ENCODE data around the gene PLEKHS1. TPM values are rescaled to one million over a fixed set of nuclear protein-coding genes. Genes with fewer than 3 reads are reported as not detected.
"Not testable (repeated sequence)": the region's sequence is repeated elsewhere in the genome, so short reads cannot be mapped to it uniquely, and the experiment has no call there.

Gene PLEKHS1
- total RNA-seq, 6 donors from 2014 or later: 0.14 to 36.7 (median 3.5) TPM

DNA sequence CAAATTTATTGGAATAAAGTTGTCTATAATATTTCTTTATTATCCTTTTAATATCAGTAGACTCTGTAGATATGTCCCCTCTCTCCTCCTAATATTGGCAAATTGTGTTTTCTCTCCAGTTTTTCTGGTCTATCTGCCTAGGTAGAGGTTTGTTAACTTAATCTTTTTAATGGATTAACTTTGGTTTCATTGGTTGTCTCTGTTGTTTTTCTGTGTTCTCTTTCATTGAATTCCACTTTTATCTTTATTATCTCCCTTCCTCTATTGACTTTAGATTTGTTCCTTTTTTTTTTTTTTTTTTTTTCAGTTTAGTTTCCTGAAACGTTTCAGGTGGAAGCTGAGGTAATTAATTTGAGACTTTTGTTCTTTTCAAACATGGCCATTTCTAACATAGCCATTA, 10.6 kb downstream of the PLEKHS1 start:
- Histone ChIP-seq H3K27me3 (no peaks in the 10 kb centered on the region), H3K36me3 (no peaks in the 10 kb centered on the region), H3K9me3 (peaks cover 0 to 3% (median 0%) of the 10 kb centered on the region in 4 donors), H3K27ac (no peak overlapping the region), H3K4me1 (no peaks in the 10 kb centered on the region), H3K4me3 (no peak overlapping the region)
- 12 to 27% methylated on average over 1 of the region's 1 CpG for WGBS, 2 donors
- no peak for ATAC-seq (ENCODE audit: low FRiP score in 2 of 2)
- no peak for DNase-seq
- TF ChIP-seq POLR2A (IDR thresholded peaks at IDR 0.05) (no peak), POLR2AphosphoS5 (IDR thresholded peaks at IDR 0.05) (no peak), EP300 (IDR thresholded peaks at IDR 0.05) (no peak)
- TF ChIP-seq, protein P1, sequence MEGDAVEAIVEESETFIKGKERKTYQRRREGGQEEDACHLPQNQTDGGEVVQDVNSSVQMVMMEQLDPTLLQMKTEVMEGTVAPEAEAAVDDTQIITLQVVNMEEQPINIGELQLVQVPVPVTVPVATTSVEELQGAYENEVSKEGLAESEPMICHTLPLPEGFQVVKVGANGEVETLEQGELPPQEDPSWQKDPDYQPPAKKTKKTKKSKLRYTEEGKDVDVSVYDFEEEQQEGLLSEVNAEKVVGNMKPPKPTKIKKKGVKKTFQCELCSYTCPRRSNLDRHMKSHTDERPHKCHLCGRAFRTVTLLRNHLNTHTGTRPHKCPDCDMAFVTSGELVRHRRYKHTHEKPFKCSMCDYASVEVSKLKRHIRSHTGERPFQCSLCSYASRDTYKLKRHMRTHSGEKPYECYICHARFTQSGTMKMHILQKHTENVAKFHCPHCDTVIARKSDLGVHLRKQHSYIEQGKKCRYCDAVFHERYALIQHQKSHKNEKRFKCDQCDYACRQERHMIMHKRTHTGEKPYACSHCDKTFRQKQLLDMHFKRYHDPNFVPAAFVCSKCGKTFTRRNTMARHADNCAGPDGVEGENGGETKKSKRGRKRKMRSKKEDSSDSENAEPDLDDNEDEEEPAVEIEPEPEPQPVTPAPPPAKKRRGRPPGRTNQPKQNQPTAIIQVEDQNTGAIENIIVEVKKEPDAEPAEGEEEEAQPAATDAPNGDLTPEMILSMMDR (IDR thresholded peaks at IDR 0.05): no peak

DNA sequence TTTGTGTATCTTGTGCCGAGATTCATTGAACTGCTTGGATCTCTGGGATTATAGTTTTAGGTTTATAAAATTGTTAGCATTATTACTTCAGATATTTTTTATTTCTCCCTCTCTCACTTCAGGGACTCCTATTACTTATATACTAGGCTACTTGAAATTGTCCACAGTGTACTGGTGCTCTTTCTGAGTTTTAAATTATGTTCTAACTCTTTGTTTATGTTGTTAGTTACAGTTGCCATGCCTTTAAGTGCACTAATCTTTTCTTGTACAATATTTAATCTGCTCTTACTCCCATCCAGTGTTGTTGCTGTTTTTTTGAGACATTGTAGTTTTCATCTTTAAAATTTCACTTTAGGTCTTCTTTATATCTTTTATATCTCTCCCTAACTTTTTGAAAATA, 13.1 kb downstream of the PLEKHS1 start:
- Histone ChIP-seq H3K4me1 (no peaks in the 10 kb centered on the region), H3K36me3 (no peaks in the 10 kb centered on the region), H3K4me3 (no peak overlapping the region), H3K27me3 (no peaks in the 10 kb centered on the region), H3K27ac (no peak overlapping the region), H3K9me3 (peaks cover 0 to 3% (median 0%) of the 10 kb centered on the region in 4 donors)
- WGBS, 2 donors: 64 to 75% methylated on average over 1 of the region's 1 CpG
- TF ChIP-seq EP300 (IDR thresholded peaks at IDR 0.05) (no peak), POLR2AphosphoS5 (IDR thresholded peaks at IDR 0.05) (no peak), POLR2A (IDR thresholded peaks at IDR 0.05) (no peak)
- TF ChIP-seq, protein P1 (IDR thresholded peaks at IDR 0.05): no peak
- DNase-seq (no peak), ATAC-seq (ENCODE audit: low FRiP score in 2 of 2) (no peak)

DNA sequence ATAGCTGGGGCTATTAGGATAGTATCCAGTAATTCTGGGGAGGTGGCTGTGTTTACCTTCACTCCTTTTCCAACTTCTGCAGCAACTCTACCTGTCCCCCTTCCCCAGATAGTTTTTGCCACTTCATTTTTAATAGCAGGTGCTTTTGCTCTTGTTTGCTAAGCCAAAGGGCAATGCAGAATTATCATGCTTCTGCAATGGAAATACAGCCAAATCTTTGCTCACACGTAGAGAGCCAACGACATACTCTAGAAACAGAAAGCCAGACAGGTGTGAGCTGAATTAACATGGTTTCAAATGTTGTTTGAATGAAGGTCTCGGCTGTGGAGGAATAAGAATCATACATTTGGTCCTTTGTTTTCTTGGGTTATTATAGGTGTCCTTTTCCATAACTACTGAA, 14.4 kb downstream of the PLEKHS1 start:
- H3K27ac ChIP-seq: no peak overlapping the region
- no peaks in the 10 kb centered on the region for H3K36me3 ChIP-seq
- peaks cover 0 to 3% (median 0%) of the 10 kb centered on the region in 4 donors for H3K9me3 ChIP-seq
- TF ChIP-seq POLR2AphosphoS5 (IDR thresholded peaks at IDR 0.05): no peak
- TF ChIP-seq POLR2A (IDR thresholded peaks at IDR 0.05): no peak
- no peak for TF ChIP-seq EP300 (IDR thresholded peaks at IDR 0.05)
- TF ChIP-seq, protein P1 (IDR thresholded peaks at IDR 0.05): no peak
- WGBS, 2 donors: 60 to 63% methylated on average over 3 of the region's 3 CpGs
- no peak for DNase-seq
- no peaks in the 10 kb centered on the region for H3K27me3 ChIP-seq
- no peaks in the 10 kb centered on the region for H3K4me1 ChIP-seq
- ATAC-seq (ENCODE audit: low FRiP score in 2 of 2): no peak
- no peak overlapping the region for H3K4me3 ChIP-seq

DNA sequence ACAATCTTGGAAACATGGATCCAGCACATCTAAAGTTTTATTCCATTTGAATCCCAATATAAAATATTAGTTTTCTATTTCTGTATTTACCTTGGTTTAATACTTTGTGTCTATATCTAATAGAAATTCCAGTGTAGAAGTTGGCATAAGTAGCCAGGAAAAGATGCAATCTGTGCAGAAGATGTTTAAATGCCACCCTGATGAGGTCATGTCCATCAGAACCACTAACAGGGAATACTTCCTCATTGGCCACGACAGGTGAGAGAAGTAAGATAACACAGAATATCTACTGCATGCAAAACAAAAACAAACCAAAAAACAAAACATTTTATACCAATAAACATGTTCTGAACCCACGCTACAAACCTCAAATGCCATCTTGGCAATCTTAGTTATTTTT, 15.7 kb downstream of the PLEKHS1 start:
- DNase-seq (no peak), ATAC-seq (ENCODE audit: low FRiP score in 2 of 2) (no peak)
- no peak for TF ChIP-seq POLR2A (IDR thresholded peaks at IDR 0.05)
- no peak for TF ChIP-seq POLR2AphosphoS5 (IDR thresholded peaks at IDR 0.05)
- no peak for TF ChIP-seq EP300 (IDR thresholded peaks at IDR 0.05)
- TF ChIP-seq, protein P1 (IDR thresholded peaks at IDR 0.05): no peak
- Histone ChIP-seq H3K4me1 (no peaks in the 10 kb centered on the region), H3K9me3 (peaks cover 0 to 3% (median 0%) of the 10 kb centered on the region in 4 donors), H3K4me3 (no peak overlapping the region), H3K27me3 (no peaks in the 10 kb centered on the region), H3K36me3 (no peaks in the 10 kb centered on the region), H3K27ac (no peak overlapping the region)
- WGBS, 2 donors: 61 to 71% methylated on average over 2 of the region's 2 CpGs

DNA sequence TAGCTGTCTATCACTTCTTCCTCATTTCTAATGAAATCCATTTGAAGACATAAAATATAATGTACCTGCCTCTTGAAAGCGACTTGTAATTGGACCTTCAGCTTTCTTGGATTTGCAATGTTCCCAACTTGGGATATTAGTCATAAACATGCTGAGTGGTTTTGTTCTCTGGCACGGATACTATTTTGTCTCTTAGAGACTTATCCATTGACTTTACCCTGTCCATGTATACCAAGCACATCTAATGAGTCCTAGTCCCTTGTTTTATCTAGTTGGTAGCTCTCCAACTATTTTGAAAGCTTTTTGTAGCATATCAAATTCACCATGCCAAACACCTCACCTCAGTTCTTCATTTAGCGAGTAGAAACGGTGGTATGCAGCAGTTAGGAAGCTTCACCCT, 18.9 kb downstream of the PLEKHS1 start:
- DNase-seq (no peak), ATAC-seq (ENCODE audit: low FRiP score in 2 of 2) (no peak)
- TF ChIP-seq EP300 (IDR thresholded peaks at IDR 0.05) (no peak), POLR2AphosphoS5 (IDR thresholded peaks at IDR 0.05) (no peak), POLR2A (IDR thresholded peaks at IDR 0.05) (no peak)
- TF ChIP-seq, protein P1 (IDR thresholded peaks at IDR 0.05): no peak
- Histone ChIP-seq H3K4me3 (no peak overlapping the region), H3K27me3 (no peaks in the 10 kb centered on the region), H3K27ac (no peak overlapping the region), H3K9me3 (no peaks in the 10 kb centered on the region), H3K4me1 (no peaks in the 10 kb centered on the region), H3K36me3 (no peaks in the 10 kb centered on the region)
- WGBS, 2 donors: 72 to 76% methylated on average over 4 of the region's 4 CpGs

DNA sequence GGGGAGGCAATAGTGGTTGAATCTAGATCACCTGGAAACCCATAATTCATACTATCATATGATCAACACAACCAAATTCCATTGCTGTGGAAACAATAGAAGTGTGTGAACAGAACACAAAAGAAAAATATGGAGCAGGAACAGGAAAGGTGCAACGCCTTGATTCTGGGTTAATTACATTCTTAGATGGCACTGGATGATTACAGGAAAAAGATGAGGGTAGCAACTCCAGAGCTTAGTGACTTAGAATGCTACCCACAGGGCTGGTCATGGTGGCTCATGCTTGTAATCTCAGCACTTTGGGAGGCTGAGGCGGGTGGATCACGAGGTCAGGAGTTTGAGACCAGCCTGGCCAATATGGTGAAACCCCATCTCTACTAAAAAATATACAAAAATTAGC, 19.6 kb downstream of the PLEKHS1 start:
- H3K4me1 ChIP-seq, H3K9me3 ChIP-seq: not testable (repeated sequence)
- WGBS, 2 donors: 78 to 90% methylated on average over 3 of the region's 3 CpGs

More for the DNA sequence above, 19.6 kb downstream of the PLEKHS1 start:
- not testable (repeated sequence) for H3K4me3 ChIP-seq; DNase-seq; H3K36me3 ChIP-seq; ATAC-seq (ENCODE audit: low FRiP score in 2 of 2); H3K27me3 ChIP-seq; H3K27ac ChIP-seq
